ENCODE results near the gene ATE1.

ATE1 gene

DNA sequence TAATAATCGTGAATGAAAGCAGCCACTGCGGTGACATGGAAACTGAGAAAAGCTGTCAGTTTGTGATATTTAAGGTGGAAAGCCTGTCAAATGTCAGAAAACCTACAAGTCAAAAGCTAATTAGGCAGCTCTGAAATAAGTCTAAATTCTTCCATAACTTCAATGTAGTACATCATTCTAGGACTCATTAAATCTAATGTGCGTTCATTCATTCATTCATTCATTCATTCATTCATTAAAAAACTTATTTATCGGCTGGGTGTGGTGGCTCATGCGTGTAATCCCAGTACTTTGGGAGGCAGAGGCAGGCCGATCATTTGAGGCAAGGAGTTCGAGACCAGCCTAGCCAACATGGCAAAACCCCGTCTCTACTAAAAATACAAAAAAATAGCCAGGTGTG lies 79.7 kb downstream of the ATE1 start:
- TF ChIP-seq, protein P1, sequence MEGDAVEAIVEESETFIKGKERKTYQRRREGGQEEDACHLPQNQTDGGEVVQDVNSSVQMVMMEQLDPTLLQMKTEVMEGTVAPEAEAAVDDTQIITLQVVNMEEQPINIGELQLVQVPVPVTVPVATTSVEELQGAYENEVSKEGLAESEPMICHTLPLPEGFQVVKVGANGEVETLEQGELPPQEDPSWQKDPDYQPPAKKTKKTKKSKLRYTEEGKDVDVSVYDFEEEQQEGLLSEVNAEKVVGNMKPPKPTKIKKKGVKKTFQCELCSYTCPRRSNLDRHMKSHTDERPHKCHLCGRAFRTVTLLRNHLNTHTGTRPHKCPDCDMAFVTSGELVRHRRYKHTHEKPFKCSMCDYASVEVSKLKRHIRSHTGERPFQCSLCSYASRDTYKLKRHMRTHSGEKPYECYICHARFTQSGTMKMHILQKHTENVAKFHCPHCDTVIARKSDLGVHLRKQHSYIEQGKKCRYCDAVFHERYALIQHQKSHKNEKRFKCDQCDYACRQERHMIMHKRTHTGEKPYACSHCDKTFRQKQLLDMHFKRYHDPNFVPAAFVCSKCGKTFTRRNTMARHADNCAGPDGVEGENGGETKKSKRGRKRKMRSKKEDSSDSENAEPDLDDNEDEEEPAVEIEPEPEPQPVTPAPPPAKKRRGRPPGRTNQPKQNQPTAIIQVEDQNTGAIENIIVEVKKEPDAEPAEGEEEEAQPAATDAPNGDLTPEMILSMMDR (IDR thresholded peaks at IDR 0.05; ENCODE audit: borderline replicate concordance, extremely low read depth, low read length, poor library complexity, severe bottlenecking) = no peak
- TF ChIP-seq EZH2 (IDR thresholded peaks at IDR 0.05; ENCODE audit: borderline replicate concordance, low read depth, low read length, severe bottlenecking) = no peak
- no peak overlapping the region for H3K4me3 ChIP-seq (ENCODE audit: low read depth in 1 of 2, low read length in 2 of 2)
- peaks cover 40% of the 10 kb centered on the region for H3K36me3 ChIP-seq (ENCODE audit: insufficient read depth, low read length)
- ATAC-seq (ENCODE audit: insufficient read depth, low read depth) (no peak), DNase-seq (no peak)
- no peak overlapping the region for H2AFZ ChIP-seq (ENCODE audit: low read depth, low read length)
- H3K4me2 ChIP-seq (ENCODE audit: insufficient read depth, low read length) = no peak overlapping the region
- H3K79me2 ChIP-seq (ENCODE audit: insufficient read depth, low read length) = no peaks in the 10 kb centered on the region
- H3K9ac ChIP-seq (ENCODE audit: low read depth, low read length) = no peak overlapping the region
- no peaks in the 10 kb centered on the region for H3K4me1 ChIP-seq (ENCODE audit: insufficient read depth, low read length)
- H3K27me3 ChIP-seq (ENCODE audit: insufficient read depth, low read length, poor library complexity) = no peaks in the 10 kb centered on the region
- no peaks in the 10 kb centered on the region for H3K9me3 ChIP-seq (ENCODE audit: insufficient read depth, low read length, severe bottlenecking)
- no peak overlapping the region for H3K27ac ChIP-seq (ENCODE audit: low read length)
- no peaks in the 10 kb centered on the region for H4K20me1 ChIP-seq (ENCODE audit: insufficient read depth, low read length)

DNA sequence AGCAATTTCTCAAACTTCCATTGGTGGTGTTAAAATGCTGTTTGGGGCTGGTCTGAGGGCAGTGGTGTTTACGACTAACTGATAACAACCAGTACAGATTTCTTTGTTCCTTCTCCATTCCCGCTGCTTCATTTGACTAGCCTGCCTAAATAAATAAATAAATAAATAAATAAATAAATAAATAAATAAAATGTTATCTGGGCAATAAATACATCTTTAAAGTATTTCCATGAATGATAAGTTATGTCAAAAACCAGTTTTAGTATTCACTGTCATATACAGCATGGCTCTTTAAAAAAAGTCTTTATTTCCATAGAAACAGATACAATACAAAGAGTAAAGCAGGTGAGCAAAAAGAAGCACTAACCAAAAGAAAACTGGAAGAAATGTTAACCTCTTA lies 81.3 kb downstream of the ATE1 start:
- Histone ChIP-seq H3K27me3 (ENCODE audit: insufficient read depth, low read length, poor library complexity) (no peaks in the 10 kb centered on the region), H3K4me3 (ENCODE audit: low read depth in 1 of 2, low read length in 2 of 2) (no peak overlapping the region), H3K36me3 (ENCODE audit: insufficient read depth, low read length) (peaks cover 40% of the 10 kb centered on the region), H4K20me1 (ENCODE audit: insufficient read depth, low read length) (no peaks in the 10 kb centered on the region), H3K9me3 (ENCODE audit: insufficient read depth, low read length, severe bottlenecking) (no peaks in the 10 kb centered on the region), H3K4me1 (ENCODE audit: insufficient read depth, low read length) (no peaks in the 10 kb centered on the region), H3K9ac (ENCODE audit: low read depth, low read length) (no peak overlapping the region), H3K27ac (ENCODE audit: low read length) (no peak overlapping the region), H3K79me2 (ENCODE audit: insufficient read depth, low read length) (no peaks in the 10 kb centered on the region), H2AFZ (ENCODE audit: low read depth, low read length) (no peak overlapping the region), H3K4me2 (ENCODE audit: insufficient read depth, low read length) (no peak overlapping the region)
- TF ChIP-seq, protein P1 (IDR thresholded peaks at IDR 0.05; ENCODE audit: borderline replicate concordance, extremely low read depth, low read length, poor library complexity, severe bottlenecking) = no peak
- no peak for TF ChIP-seq EZH2 (IDR thresholded peaks at IDR 0.05; ENCODE audit: borderline replicate concordance, low read depth, low read length, severe bottlenecking)
- ATAC-seq (ENCODE audit: insufficient read depth, low read depth) (no peak), DNase-seq (no peak)

DNA sequence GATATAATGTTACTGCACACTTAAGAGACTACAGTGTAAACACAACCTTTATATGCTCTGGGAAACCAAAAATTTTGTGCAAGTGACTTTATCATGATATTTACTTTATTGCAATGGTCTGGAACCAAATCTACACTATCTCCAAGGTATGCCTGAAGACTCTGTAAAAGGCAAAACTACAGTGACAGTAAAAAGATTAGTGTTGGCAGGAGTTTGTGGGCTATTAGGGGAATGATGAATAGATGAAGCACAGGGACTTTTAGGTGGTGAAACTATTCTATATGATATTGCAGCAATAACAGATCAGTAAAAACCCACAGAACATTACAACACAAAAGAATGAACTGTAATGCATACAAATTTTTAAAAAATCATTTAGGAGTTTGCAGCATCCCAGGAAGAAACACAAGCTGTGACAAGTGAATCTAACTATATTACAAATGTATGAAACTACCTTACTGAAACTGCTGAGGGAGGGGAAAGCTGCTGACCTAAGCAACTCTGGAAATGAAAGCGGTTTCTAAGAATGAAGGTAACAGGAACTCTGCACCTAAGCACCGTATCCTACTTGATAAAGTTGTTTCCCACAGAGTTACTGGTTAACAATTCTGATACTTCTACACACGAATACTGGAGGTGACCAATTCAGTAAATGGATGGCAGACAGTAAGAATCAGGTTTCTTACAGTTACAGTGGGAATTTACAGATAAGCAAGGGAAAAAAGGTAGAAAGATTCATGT lies 82.6 kb downstream of the ATE1 start:
- no peak overlapping the region for H3K4me3 ChIP-seq (ENCODE audit: low read depth in 1 of 2, low read length in 2 of 2)
- TF ChIP-seq EZH2 (IDR thresholded peaks at IDR 0.05; ENCODE audit: borderline replicate concordance, low read depth, low read length, severe bottlenecking) = no peak
- TF ChIP-seq, protein P1 (IDR thresholded peaks at IDR 0.05; ENCODE audit: borderline replicate concordance, extremely low read depth, low read length, poor library complexity, severe bottlenecking) = no peak
- no peak overlapping the region for H2AFZ ChIP-seq (ENCODE audit: low read depth, low read length)
- H3K36me3 ChIP-seq (ENCODE audit: insufficient read depth, low read length) = peaks cover 30% of the 10 kb centered on the region; the same call in 1 of the 2 replicates
- ATAC-seq (ENCODE audit: insufficient read depth, low read depth) = no peak
- H3K9ac ChIP-seq (ENCODE audit: low read depth, low read length) = no peak overlapping the region
- H3K4me1 ChIP-seq (ENCODE audit: insufficient read depth, low read length) = no peaks in the 10 kb centered on the region
- DNase-seq = no peak
- H4K20me1 ChIP-seq (ENCODE audit: insufficient read depth, low read length) = no peaks in the 10 kb centered on the region
- H3K27ac ChIP-seq (ENCODE audit: low read length) = no peak overlapping the region
- H3K27me3 ChIP-seq (ENCODE audit: insufficient read depth, low read length, poor library complexity) = no peaks in the 10 kb centered on the region
- H3K4me2 ChIP-seq (ENCODE audit: insufficient read depth, low read length) = no peak overlapping the region
- no peaks in the 10 kb centered on the region for H3K9me3 ChIP-seq (ENCODE audit: insufficient read depth, low read length, severe bottlenecking)
- H3K79me2 ChIP-seq (ENCODE audit: insufficient read depth, low read length) = no peaks in the 10 kb centered on the region
